OCI-LY7 (cell line): ENCODE results near the gene FLRT1.

ENCODE experiments used
- EZH2phosphoT487 ChIP-seq: fragments of 200-600 bp; sonication (generic); IDR thresholded peaks from 2 replicates; pipeline ENCODE4 v1.6.1; 2018; ENCODE audit warnings: low read depth, borderline replicate concordance, mild to moderate bottlenecking, mixed run types, antibody characterized with exemption, low read length, moderate library complexity, mixed read lengths
- TF ChIP-seq, protein P1 (sequence below): fragments of 200-600 bp; sonication (generic); conservative IDR thresholded peaks from 2 replicates; pipeline ENCODE4 v1.5.1; 2014; ENCODE audit warnings: mild to moderate bottlenecking, antibody characterized with exemption, low read length, moderate library complexity, mixed read lengths

DNA sequence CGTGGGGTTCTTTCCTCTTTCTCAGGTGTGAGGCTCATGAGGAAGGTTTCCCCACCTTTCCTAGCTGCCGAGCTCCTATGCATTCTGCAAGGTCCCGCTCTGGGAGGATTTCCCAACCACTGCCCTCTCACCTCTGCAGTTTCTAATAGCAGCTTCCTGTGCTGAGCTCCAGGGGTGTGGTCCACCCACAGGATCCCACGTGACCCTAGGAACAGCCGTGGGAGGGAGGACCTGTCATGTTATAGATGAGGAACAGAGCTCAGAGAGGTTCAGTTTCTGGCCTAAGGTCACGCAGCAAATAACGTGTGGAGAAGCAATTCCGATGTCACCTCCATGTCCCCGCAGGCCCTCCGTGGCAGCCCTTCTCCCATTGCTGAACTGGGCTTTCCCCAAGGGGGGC, 38.5 kb downstream of the FLRT1 start:
- TF ChIP-seq, protein P1, sequence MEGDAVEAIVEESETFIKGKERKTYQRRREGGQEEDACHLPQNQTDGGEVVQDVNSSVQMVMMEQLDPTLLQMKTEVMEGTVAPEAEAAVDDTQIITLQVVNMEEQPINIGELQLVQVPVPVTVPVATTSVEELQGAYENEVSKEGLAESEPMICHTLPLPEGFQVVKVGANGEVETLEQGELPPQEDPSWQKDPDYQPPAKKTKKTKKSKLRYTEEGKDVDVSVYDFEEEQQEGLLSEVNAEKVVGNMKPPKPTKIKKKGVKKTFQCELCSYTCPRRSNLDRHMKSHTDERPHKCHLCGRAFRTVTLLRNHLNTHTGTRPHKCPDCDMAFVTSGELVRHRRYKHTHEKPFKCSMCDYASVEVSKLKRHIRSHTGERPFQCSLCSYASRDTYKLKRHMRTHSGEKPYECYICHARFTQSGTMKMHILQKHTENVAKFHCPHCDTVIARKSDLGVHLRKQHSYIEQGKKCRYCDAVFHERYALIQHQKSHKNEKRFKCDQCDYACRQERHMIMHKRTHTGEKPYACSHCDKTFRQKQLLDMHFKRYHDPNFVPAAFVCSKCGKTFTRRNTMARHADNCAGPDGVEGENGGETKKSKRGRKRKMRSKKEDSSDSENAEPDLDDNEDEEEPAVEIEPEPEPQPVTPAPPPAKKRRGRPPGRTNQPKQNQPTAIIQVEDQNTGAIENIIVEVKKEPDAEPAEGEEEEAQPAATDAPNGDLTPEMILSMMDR: no peak
- TF ChIP-seq EZH2phosphoT487: no peak
